HG03159 (cell line): ENCODE data around the gene PGM3.

Source experiments
- ATAC-seq: cut with Tn5 transposase; IDR thresholded peaks from one replicate; pipeline ENCODE4 v1.9.1; 2021; ENCODE audit warnings: mild to moderate bottlenecking, moderate library complexity; ENCODE audit not compliant: unreplicated experiment

Gene PGM3

GRCh38 chr6:83124553-83124952 lies 68.5 kb downstream of the PGM3 start:
- no peak for ATAC-seq

GRCh38 chr6:83119742-83120300 lies 73.2 kb downstream of the PGM3 start:
- ATAC-seq: no peak

- no peak for ATAC-seq
Observed at GRCh38 chr6:83117802-83118201, 75.3 kb downstream of the PGM3 start.
